Measurements from ENCODE around the gene AOPEP.

The AOPEP gene

DNA sequence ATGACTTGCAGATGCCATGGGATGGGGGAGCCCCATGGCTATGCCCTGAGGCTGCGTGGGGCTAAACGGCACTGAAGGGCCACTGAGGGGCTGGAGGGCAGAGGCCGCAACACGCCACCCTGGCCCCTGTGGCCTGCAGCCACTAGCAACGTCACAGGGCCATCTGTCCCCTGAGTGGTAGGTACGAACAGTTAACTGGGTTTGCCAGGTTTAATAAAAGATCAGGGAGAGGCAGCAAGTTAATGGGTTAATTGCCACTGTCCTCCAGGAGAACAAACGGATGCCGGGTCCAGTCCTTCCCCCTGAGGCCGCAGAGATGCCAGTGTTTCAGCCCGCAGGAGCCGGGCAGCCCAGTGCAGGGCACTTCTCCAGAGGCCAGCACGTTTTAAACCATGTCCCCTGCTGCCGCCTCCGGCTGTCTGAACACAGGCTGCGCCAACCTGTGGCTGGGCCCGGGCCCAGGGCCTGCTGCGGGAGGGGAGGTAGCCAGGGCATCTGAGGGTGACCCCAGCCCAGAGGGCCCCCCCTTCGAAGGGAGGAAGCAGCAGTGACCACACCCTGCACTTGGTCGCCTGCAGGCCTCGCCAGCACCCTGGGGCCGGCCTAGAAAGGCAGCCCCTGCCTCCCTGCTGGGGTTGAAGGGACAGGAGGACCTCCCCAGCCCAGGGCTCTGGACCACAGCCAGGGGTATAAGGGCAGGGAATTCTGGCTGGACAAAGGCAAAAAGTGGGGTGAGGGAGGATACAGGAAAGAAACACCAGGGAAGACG lies 363.7 kb downstream of the AOPEP start:
- DNase-seq, result no peak

DNA sequence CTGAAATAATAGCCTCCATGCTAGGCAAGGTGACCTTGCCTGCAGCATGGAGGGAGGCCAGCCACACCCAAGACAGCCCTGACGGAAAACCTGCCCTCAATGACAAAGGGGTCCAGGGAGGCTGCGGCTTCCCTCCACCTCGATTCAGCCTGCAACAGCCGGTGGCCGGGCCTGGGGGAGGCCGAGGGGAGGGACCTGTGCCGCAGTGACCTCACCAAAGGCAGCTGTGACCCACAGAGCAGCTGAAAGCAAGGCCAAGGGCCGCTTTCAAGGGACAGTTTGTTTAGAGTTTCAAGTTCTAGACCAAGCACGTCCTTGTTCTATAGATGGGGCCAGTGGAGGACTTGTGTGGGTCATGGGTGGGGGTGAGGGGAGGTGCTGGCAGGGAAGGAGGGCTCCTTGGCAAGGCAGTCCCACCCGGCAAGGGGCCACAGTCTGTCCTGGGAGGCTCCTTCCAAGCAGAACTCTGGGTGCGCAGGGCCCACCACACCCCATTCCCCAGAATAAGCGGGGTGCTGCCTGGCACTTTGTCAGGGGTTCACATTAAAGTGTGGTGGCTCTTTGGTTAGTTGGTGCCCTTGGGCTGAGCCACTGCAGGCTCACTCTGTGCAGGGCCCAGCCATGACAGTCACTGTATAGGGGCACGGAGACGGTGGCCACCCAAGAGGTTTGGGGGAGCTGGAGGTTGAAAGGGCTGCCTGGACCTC lies 364.5 kb downstream of the AOPEP start:
- DNase-seq, result no peak

GRCh38 chr9:95091601-95092261 lies 365.2 kb downstream of the AOPEP start:
- DNase-seq, result peak; percentile 64

DNA sequence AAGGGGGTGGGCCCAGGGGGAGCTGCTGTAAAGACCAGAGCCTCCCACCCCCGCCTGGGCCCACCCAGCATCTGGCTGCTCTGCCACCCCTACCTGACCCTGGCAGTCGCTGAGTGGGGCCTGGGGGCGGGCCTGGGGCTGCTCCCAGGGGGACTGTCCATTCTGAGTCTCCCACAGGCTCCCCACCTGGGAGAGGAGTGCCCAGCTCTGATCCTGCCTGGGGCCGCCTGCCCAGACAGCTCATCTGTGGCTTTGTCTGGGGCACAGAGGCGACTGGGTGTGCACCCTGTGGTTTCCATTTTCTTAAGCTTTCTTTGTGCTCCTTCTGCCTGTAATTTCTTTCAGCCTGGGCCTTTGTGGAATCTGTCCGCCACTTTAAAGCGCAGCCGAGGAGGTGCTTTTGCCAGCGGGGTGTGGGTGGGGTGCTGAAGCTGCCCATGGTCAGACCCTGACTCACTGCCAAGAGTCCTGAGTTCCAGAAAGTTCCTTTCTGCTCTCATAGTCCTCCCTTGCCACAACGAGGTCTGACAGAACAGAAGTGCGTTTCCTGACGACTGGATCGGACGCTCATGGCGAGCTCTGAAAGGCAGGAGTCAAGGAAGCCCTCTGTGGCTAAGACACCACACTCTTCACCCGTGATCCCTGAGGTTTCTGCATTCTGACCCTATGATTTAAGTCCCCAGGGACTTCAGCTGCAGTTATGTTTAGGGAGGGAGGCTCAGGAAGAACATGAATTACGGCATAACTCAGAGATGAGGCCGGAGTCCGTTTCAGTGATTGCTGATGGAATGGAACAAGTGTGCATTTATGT lies 366.0 kb downstream of the AOPEP start:
- DNase-seq, result peak; percentile 86

DNA sequence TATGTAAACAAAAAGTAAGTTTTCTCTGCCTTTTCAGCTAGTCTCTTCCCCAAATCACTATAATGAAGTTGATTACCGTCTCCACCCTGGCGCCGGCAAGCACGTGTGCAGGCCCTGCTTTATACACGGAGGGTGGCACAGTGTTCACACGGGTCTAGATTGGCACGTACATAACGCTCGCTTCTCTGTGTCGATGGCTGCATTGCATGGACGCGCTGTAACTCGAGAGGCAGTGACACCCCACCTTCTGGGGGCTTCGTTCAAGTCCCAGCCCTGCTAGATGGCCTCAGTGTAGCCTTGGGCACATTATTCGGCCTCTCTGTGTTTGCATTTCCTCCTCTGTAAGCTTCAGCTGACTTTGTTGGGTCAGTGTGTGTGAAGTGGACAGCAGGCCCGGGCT lies 367.1 kb downstream of the AOPEP start:
- no peak for DNase-seq

DNA sequence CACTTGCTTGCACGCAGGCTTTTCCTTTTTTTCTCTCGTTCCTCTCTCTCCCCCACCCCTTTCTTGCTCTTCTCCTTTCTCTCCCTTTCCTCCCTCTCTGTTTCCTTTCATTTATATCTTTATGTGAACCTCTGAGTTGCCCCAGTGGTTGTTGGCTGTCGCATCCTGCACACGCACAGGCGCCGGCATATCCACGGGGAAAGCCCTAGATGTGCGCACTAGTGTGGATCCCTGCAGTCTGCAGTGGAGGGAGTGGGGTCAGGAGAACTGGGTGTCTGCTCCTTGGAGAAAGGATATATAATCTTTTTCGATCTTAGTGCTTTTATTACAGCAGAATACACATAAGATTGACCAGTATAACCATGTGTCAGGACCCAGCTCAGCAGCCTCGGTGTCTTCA lies 367.5 kb downstream of the AOPEP start:
- DNase-seq, result no peak

GRCh38 chr9:95095641-95096355 lies 369.3 kb downstream of the AOPEP start:
- DNase-seq, result no peak

DNA sequence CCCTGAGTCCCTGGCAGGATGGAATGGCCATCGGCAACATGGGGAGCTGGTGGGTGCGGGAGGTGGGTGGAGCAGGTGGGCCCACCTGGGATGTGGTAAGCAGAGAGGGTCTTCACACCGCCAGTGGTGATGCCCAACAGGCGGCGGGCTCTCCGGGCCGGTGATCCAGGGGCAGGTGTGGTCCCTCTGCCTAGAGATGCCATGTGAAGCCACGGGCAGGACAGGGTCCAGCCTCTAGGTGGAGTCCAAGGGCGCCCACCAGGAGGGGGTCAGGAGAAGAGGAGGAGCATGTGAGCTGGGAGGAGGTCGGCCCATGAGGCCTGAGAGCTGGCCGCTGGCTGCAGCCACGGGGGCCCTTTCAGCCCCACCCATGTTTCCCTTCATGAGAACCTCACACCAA lies 369.9 kb downstream of the AOPEP start:
- DNase-seq, result no peak

GRCh38 chr9:95096807-95097206 lies 370.3 kb downstream of the AOPEP start:
- no peak for DNase-seq

DNA sequence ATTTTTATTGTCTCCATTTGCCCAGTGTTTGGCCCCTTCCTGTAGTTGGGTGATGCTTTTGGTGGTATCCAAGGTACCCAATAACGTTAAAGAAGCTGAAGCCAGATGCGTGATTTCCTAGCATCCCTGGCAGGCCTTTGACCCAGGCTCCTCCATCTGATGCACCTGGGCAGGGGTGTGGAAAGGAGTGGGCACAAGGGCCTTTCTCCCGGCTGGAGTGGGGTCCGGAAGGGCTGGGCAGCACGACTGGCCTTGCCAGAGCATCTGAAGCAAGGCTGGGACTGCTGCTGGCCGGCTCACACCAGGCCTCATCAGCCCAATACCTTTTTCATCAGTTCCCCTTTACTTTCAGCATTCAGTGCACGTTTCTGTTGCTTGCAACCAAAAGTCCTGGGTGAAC lies 370.8 kb downstream of the AOPEP start:
- DNase-seq, result no peak

- DNase-seq, result no peak
Observed at GRCh38 chr9:95098391-95098921, 372.0 kb downstream of the AOPEP start.

DNA sequence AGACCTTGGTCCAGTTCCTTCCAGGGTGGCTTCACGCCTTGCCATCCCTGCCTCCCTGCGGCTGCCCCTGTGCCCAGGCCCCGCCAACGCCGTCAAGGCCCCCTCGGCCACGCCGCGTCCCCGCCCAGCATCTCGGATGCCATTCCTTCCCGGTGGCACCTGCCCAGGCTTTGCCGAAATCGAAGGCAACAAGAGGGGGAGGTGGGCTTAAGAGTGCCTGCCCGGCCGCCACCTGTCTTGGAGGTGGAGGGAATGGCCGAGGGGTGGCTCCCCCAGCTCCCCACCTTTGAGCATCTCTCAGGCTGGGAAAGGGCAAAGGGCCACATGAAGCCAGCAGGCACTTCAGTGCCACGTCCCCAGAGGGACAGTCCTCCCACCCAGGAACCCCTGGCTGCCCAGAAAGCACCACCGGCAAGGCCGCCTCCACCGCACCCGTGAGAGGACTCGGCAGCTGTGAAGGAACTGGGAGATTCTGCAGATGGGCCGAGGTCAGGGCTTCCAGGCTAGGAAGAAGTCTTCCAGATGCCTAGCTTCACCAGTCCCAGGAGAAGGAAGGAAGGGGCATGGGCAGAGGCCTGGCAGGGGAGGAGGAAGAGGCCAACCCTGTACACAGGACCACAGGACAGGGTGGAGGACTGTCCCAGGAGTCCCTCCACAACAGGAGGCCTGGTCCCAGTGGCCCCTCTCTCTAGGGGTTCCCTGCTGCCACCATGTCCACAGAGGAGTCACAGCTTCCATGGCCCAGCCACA lies 373.0 kb downstream of the AOPEP start:
- no peak for DNase-seq

DNA sequence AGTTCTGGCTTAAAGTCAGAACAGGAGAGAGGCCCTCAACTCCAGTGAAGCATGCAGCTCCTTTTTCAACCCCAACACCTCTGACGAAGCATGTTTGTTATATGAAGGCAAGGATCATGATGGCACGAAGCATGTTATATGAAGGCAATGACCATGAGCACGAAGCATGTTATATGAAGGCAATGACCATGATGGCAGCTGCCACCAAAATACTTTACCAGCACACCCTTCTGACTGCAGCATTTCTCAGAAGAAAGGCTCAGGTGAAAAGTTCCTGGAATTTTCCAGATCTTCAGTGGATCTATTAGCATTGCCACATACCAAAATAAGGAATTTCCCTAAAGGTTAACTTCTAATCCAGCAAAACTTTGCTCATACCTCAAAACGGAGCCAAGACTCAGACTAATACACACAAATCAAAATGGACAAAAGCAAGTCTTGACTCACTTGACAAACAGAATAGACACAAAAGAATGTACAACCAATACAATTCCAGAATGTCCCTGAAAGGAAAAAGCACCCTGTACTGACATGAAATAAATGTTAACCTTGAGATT lies 373.6 kb downstream of the AOPEP start:
- DNase-seq, result peak; percentile 50

DNA sequence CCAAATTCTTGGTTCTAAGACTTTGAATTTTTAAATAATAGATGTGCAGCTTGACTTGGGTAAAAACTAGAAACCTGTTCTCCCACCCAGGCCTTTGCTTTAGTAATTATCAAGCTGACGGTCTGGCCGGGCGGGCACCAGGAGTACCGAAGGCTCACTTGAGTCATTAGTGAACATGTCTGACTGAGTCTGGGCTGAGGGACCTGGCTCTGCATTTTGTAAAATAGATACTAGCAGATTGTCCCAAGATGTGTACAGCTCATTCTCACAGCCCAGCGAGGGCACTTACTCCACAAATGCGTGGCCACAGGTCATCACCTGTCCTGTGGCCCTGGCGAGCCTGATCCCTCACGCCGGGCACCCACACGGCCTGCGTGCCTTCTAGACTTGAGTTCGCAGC lies 374.8 kb downstream of the AOPEP start:
- no peak for DNase-seq

- DNase-seq, result no peak
Observed at GRCh38 chr9:95102001-95102433, 375.5 kb downstream of the AOPEP start.

DNA sequence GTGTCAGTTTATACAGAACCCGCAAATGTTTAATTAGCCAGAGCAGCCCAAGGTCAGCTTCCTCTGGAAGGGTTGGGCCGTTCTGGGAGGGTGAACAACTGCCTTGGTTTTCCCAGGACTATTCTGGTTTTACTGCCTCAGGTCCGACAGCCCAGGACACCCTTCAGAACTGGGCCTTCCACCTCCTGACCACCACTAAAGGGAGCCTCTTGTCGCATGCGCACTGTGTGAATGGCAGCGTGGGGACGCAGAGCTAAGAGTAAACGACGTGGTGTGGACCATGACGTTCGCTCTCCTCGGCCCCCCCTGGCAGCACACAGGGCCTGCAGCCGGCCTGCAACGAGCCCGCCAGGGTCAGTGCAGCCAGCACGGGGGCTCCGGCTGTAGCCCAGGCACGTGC lies 376.1 kb downstream of the AOPEP start:
- DNase-seq, result no peak

GRCh38 chr9:95103281-95103771 lies 376.8 kb downstream of the AOPEP start:
- no peak for DNase-seq

- DNase-seq, result peak; percentile 32
Observed at GRCh38 chr9:95103871-95104580, 377.5 kb downstream of the AOPEP start.

DNA sequence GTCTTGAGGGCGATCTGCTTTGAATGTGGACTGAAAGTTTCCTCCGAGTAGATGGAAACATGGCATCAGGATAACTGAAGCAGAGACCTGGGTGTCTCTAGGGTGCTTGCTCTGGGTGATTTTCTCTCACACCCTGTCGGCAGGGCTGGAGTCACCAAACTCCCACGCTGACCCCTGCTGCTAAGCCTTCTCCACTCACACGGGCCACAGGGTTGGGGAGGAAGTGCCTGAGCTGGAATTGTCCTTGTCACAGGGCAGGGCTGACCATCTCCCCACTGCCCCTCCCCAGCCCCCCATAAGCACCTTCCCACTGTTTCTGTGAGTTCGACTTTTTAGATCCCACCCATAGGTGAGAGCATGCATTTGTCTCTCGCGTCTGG lies 378.1 kb downstream of the AOPEP start:
- DNase-seq, result no peak

- DNase-seq, result no peak
Observed at GRCh38 chr9:95104980-95105379, 378.5 kb downstream of the AOPEP start.

Data from fibroblast of skin of right biceps (primary cell).